GM23338 (cell line): ENCODE measurements around the gene TERT. TPM values are rescaled to one million over a fixed set of nuclear protein-coding genes. Genes with fewer than 3 reads are reported as not detected.

ENCODE experiments used
- ATAC-seq: fragments of 200-7000 bp; cut with Tn5 transposase; 3 replicates; pipeline ENCODE4 v1.9.1; 2020
- DNase-seq: peaks from one replicate; pipeline ENCODE4 v3.0.0-alpha.2; 2015; ENCODE audit warnings: low spot score
- H2AFZ ChIP-seq: fragments of 200-600 bp; sonication (generic); 2 replicates; pipeline ENCODE4 v1.8.0; 2016; ENCODE audit warnings: antibody characterized with exemption, mild to moderate bottlenecking, moderate library complexity
- H3F3A ChIP-seq: fragments of 200-600 bp; sonication (generic); replicated peaks from 2 replicates; pipeline ENCODE4 v1.8.0; 2017; ENCODE audit warnings: antibody characterized with exemption, mixed run types, low read depth
- H3K27ac ChIP-seq: fragments of 200-600 bp; sonication (generic); 2 replicates; pipeline ENCODE4 v1.6.1; 2016; ENCODE audit warnings: low read depth
- H3K27me3 ChIP-seq: fragments of 200-600 bp; sonication (generic); 2 replicates; pipeline ENCODE4 v1.8.0; 2016; ENCODE audit warnings: mild to moderate bottlenecking, mixed run types, moderate library complexity; ENCODE audit not compliant: insufficient read depth
- H3K36me3 ChIP-seq: fragments of 200-600 bp; sonication (generic); 2 replicates; pipeline ENCODE4 v1.8.0; 2016; ENCODE audit warnings: mild to moderate bottlenecking; ENCODE audit not compliant: insufficient read depth
- H3K4me1 ChIP-seq: fragments of 200-600 bp; sonication (generic); 2 replicates; pipeline ENCODE4 v1.8.0; 2016; ENCODE audit warnings: mild to moderate bottlenecking, moderate library complexity; ENCODE audit not compliant: insufficient read depth
- H3K4me2 ChIP-seq: fragments of 200-600 bp; sonication (generic); 2 replicates; pipeline ENCODE4 v1.7.1; 2017; ENCODE audit warnings: mixed run types
- H3K4me3 ChIP-seq: fragments of 200-600 bp; sonication (generic); 2 replicates; pipeline ENCODE4 v1.6.1; 2016; ENCODE audit warnings: mixed run types
- H3K79me2 ChIP-seq: fragments of 200-600 bp; sonication (generic); replicated peaks from 2 replicates; pipeline ENCODE4 v1.8.0; 2017; ENCODE audit warnings: mild to moderate bottlenecking; ENCODE audit not compliant: insufficient read depth
- H3K9me2 ChIP-seq: fragments of 200-600 bp; sonication (generic); 2 replicates; pipeline ENCODE4 v1.8.0; 2017; ENCODE audit not compliant: insufficient read depth
- H4K20me1 ChIP-seq: fragments of 200-600 bp; sonication (generic); replicated peaks from 2 replicates; pipeline ENCODE4 v1.8.0; 2017; ENCODE audit warnings: mild to moderate bottlenecking; ENCODE audit not compliant: insufficient read depth
- H3K27ac Mint-ChIP-seq: 2 replicates; pipeline ENCODE4 v1.8.0; 2020; ENCODE audit warnings: inconsistent platforms, mild to moderate bottlenecking, moderate library complexity, mixed read lengths
- H3K27me3 Mint-ChIP-seq: 3 replicates; pipeline ENCODE4 v1.8.0; 2022; ENCODE audit warnings: low read depth, mild to moderate bottlenecking, moderate library complexity, mixed read lengths, inconsistent platforms; ENCODE audit not compliant: insufficient read depth, poor library complexity
- H3K36me3 Mint-ChIP-seq: 3 replicates; pipeline ENCODE4 v1.8.0; 2021; ENCODE audit warnings: low read depth, mild to moderate bottlenecking, inconsistent platforms, moderate library complexity, mixed read lengths
- H3K4me1 Mint-ChIP-seq: 3 replicates; pipeline ENCODE4 v1.8.0; 2020; ENCODE audit warnings: mild to moderate bottlenecking, inconsistent platforms, mixed read lengths
- H3K4me3 Mint-ChIP-seq: 3 replicates; pipeline ENCODE4 v1.8.0; 2021; ENCODE audit warnings: moderate library complexity, mild to moderate bottlenecking, inconsistent platforms, mixed read lengths
- H3K9me3 Mint-ChIP-seq: 3 replicates; pipeline ENCODE4 v1.8.0; 2020; ENCODE audit warnings: moderate library complexity, mild to moderate bottlenecking, inconsistent platforms, mixed read lengths
- CTCF ChIP-seq, 2 experiments: fragments of 200-600 bp in 1 of 2; sonication (generic) in 1 of 2; conservative IDR thresholded peaks; 2 replicates each; pipeline versions ENCODE4 v1.5.1 to v1.6.1; 2016 to 2017; ENCODE audit warnings: antibody characterized with exemption in 2 of 2, low read depth in 2 of 2, mild to moderate bottlenecking in 2 of 2, moderate library complexity in 1 of 2
- EZH2phosphoT487 ChIP-seq: fragments of 200-600 bp; sonication (generic); IDR thresholded peaks from one replicate; pipeline ENCODE4 v1.8.1; 2018; ENCODE audit warnings: antibody characterized with exemption; ENCODE audit not compliant: unreplicated experiment
- JUNB ChIP-seq: IDR thresholded peaks from one replicate; pipeline ENCODE4 v1.6.1; 2016; ENCODE audit warnings: antibody characterized with exemption; ENCODE audit not compliant: unreplicated experiment
- NANOG ChIP-seq: IDR thresholded peaks from 2 replicates; pipeline ENCODE4 v1.6.1; 2016; ENCODE audit warnings: antibody characterized with exemption, borderline replicate concordance
- POLR2AphosphoS5 ChIP-seq: IDR thresholded peaks from 2 replicates; pipeline ENCODE4 v1.6.1; 2016; ENCODE audit warnings: antibody characterized with exemption, low read depth
- STAT1 ChIP-seq: IDR thresholded peaks from one replicate; pipeline ENCODE4 v1.6.1; 2016; ENCODE audit warnings: antibody characterized with exemption; ENCODE audit not compliant: unreplicated experiment
- ZNF114 ChIP-seq: fragments of 250-450 bp; sonication (Bioruptor Pico); IDR thresholded peaks from 2 replicates; pipeline ENCODE4 v1.5.0; 2020; ENCODE audit warnings: mild to moderate bottlenecking, moderate library complexity
- ZNF331 ChIP-seq: fragments of 250-450 bp; sonication (Bioruptor Pico); IDR thresholded peaks from 2 replicates; pipeline ENCODE4 v1.5.0; 2020; ENCODE audit warnings: low read depth, mild to moderate bottlenecking, moderate library complexity
- polyA plus RNA-seq: library from polyadenylated mRNA; unstranded; fragments of >200 nt; fragmentation: Nextera tagmentation; extraction: Ambion mirVana; gene quantifications from 2 replicates; pipeline ENCODE4 v1.2.1, GENCODE V29; 2016
- total RNA-seq: library from RNA; depleted of rRNA; stranded (reverse); fragments of >200 nt; shearing (Covaris generic); gene quantifications from 2 replicates; pipeline ENCODE4 v1.2.3, GENCODE V29; 2014
- TF ChIP-seq, protein P1 (sequence below): IDR thresholded peaks from one replicate; pipeline ENCODE4 v1.6.1; 2018; ENCODE audit warnings: antibody characterized with exemption; ENCODE audit not compliant: unreplicated experiment

TERT gene
- total and polyA plus RNA-seq, 2 experiments from 2014 or later: 9.8 to 46.4 TPM

DNA sequence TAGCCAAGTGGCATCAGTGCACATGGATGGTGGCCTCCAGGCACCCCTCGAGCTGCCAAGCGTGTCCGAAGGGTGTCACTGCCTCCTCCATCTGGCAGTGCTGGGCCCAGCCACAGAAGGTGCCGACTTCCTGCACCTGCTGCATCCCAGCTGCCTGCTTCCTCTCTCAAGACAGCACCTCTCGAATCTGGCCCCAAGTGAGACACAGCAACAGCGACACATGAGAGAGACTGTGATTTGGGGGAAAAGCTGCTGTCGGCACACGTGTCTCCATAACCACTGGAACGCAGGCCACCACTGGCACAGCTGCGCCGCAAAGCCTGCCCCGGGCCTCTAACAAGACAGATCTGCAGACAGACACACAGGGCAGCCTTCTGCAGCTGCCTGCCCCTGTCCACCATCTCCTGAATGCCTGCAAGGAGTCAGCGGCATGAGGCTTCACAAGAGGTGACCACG, 41.3 kb upstream of the TERT start:
- Mint-ChIP-seq H3K27ac (no peak overlapping the region), H3K36me3 (peaks cover 81% of the 10 kb centered on the region), H3K4me3 (no peak overlapping the region), H3K4me1 (no peaks in the 10 kb centered on the region), H3K9me3 (no peaks in the 10 kb centered on the region), H3K27me3 (peaks cover 5% of the 10 kb centered on the region)
- ATAC-seq (no peak), DNase-seq (no peak)
- Histone ChIP-seq H3K4me3 (no peak overlapping the region), H3K4me1 (no peaks in the 10 kb centered on the region), H4K20me1 (peaks cover 15% of the 10 kb centered on the region; the same call in 1 of the 2 replicates), H3K9me2 (no peaks in the 10 kb centered on the region), H2AFZ (no peak overlapping the region), H3K36me3 (peaks cover 35% of the 10 kb centered on the region), H3F3A (no peaks in the 10 kb centered on the region), H3K27ac (no peak overlapping the region), H3K27me3 (no peaks in the 10 kb centered on the region), H3K79me2 (peaks cover 9% of the 10 kb centered on the region), H3K4me2 (no peak overlapping the region)
- TF ChIP-seq EZH2phosphoT487: no peak
- no peak for TF ChIP-seq ZNF331 (CRISPR knock-in tag)
- TF ChIP-seq JUNB: no peak
- TF ChIP-seq POLR2AphosphoS5: no peak
- TF ChIP-seq, protein P1, sequence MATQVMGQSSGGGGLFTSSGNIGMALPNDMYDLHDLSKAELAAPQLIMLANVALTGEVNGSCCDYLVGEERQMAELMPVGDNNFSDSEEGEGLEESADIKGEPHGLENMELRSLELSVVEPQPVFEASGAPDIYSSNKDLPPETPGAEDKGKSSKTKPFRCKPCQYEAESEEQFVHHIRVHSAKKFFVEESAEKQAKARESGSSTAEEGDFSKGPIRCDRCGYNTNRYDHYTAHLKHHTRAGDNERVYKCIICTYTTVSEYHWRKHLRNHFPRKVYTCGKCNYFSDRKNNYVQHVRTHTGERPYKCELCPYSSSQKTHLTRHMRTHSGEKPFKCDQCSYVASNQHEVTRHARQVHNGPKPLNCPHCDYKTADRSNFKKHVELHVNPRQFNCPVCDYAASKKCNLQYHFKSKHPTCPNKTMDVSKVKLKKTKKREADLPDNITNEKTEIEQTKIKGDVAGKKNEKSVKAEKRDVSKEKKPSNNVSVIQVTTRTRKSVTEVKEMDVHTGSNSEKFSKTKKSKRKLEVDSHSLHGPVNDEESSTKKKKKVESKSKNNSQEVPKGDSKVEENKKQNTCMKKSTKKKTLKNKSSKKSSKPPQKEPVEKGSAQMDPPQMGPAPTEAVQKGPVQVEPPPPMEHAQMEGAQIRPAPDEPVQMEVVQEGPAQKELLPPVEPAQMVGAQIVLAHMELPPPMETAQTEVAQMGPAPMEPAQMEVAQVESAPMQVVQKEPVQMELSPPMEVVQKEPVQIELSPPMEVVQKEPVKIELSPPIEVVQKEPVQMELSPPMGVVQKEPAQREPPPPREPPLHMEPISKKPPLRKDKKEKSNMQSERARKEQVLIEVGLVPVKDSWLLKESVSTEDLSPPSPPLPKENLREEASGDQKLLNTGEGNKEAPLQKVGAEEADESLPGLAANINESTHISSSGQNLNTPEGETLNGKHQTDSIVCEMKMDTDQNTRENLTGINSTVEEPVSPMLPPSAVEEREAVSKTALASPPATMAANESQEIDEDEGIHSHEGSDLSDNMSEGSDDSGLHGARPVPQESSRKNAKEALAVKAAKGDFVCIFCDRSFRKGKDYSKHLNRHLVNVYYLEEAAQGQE: no peak
- TF ChIP-seq CTCF (conservative IDR thresholded peaks at IDR 0.05; ENCODE audit: low read depth in 2 of 2): no peak
- no peak for TF ChIP-seq STAT1
- no peak for TF ChIP-seq NANOG
- no peak for TF ChIP-seq ZNF114 (CRISPR knock-in tag)

- H3K9me2 ChIP-seq: no peaks in the 10 kb centered on the region
Measured at GRCh38 chr5:1335540-1336095, 40.8 kb upstream of the TERT start.

More at GRCh38 chr5:1335540-1336095, 40.8 kb upstream of the TERT start:
- Mint-ChIP-seq H3K9me3 (no peaks in the 10 kb centered on the region), H3K4me1 (no peaks in the 10 kb centered on the region), H3K27ac (no peak overlapping the region), H3K36me3 (peaks cover 81% of the 10 kb centered on the region), H3K27me3 (peaks cover 5% of the 10 kb centered on the region), H3K4me3 (no peak overlapping the region)
- H3K4me3 ChIP-seq: no peak overlapping the region
- DNase-seq (no peak), ATAC-seq (no peak)
- H3K27me3 ChIP-seq: no peaks in the 10 kb centered on the region
- no peak overlapping the region for H2AFZ ChIP-seq
- no peaks in the 10 kb centered on the region for H3K4me1 ChIP-seq
- TF ChIP-seq JUNB: no peak
- no peak overlapping the region for H3K4me2 ChIP-seq
- peaks cover 31% of the 10 kb centered on the region for H3K36me3 ChIP-seq
- H3F3A ChIP-seq: no peaks in the 10 kb centered on the region
- peaks cover 10% of the 10 kb centered on the region; the same call in 1 of the 2 replicates for H4K20me1 ChIP-seq
- peaks cover 4% of the 10 kb centered on the region for H3K79me2 ChIP-seq
- H3K27ac ChIP-seq: no peak overlapping the region
